Nephron progenitor cell (in vitro differentiated cells): ENCODE results near the gene CC2D1B.

Experiments used
- DNase-seq: peaks from one replicate; pipeline ENCODE4 v3.0.0; 2021
- H3K27ac Mint-ChIP-seq: 2 replicates; pipeline ENCODE4 v1.8.0; 2021; ENCODE audit warnings: mild to moderate bottlenecking, moderate library complexity, mixed read lengths
- H3K27me3 Mint-ChIP-seq: 2 replicates; pipeline ENCODE4 v1.8.0; 2021; ENCODE audit warnings: mild to moderate bottlenecking, low read depth, mixed read lengths; ENCODE audit not compliant: poor library complexity
- H3K36me3 Mint-ChIP-seq: 2 replicates; pipeline ENCODE4 v1.8.0; 2021; ENCODE audit warnings: low read depth, mixed read lengths
- H3K4me1 Mint-ChIP-seq: 2 replicates; pipeline ENCODE4 v1.8.0; 2021; ENCODE audit warnings: mixed read lengths
- H3K4me3 Mint-ChIP-seq: 2 replicates; pipeline ENCODE4 v1.8.0; 2021; ENCODE audit warnings: mild to moderate bottlenecking, moderate library complexity, mixed read lengths
- H3K9me3 Mint-ChIP-seq: 2 replicates; pipeline ENCODE4 v1.8.0; 2021; ENCODE audit warnings: mild to moderate bottlenecking, moderate library complexity, mixed read lengths
- CTCF ChIP-seq: fragments of 200-600 bp; sonication (generic); IDR thresholded peaks from 2 replicates; pipeline ENCODE4 v1.5.0; 2021; ENCODE audit warnings: antibody characterized with exemption

CC2D1B gene

GRCh38 chr1:52356818-52357355 is 9.1 kb downstream of the CC2D1B start:
- H3K27me3 Mint-ChIP-seq = no peaks in the 10 kb centered on the region
- H3K4me3 Mint-ChIP-seq = no peak overlapping the region
- H3K9me3 Mint-ChIP-seq = no peaks in the 10 kb centered on the region
- no peak for DNase-seq
- H3K36me3 Mint-ChIP-seq = peaks cover 68% of the 10 kb centered on the region
- H3K4me1 Mint-ChIP-seq = peaks cover 5% of the 10 kb centered on the region
- TF ChIP-seq CTCF = no peak
- peak overlapping the region; percentile 90 for H3K27ac Mint-ChIP-seq

GRCh38 chr1:52355847-52356505 is 10.0 kb downstream of the CC2D1B start:
- no peak overlapping the region for H3K4me3 Mint-ChIP-seq
- H3K27me3 Mint-ChIP-seq = no peaks in the 10 kb centered on the region
- TF ChIP-seq CTCF = no peak
- no peaks in the 10 kb centered on the region for H3K4me1 Mint-ChIP-seq
- DNase-seq = no peak
- H3K27ac Mint-ChIP-seq = peak overlapping the region; percentile 90
- H3K36me3 Mint-ChIP-seq = peaks cover 59% of the 10 kb centered on the region
- no peaks in the 10 kb centered on the region for H3K9me3 Mint-ChIP-seq

- Mint-ChIP-seq H3K27me3 (no peaks in the 10 kb centered on the region), H3K27ac (peak overlapping the region; percentile 90), H3K4me3 (no peak overlapping the region), H3K36me3 (peaks cover 57% of the 10 kb centered on the region), H3K9me3 (no peaks in the 10 kb centered on the region), H3K4me1 (peaks cover under 1% of the 10 kb centered on the region)
- TF ChIP-seq CTCF = no peak
- DNase-seq = no peak
Measured at GRCh38 chr1:52355436-52355835, 10.6 kb downstream of the CC2D1B start.

GRCh38 chr1:52352690-52353089 is 13.3 kb downstream of the CC2D1B start:
- H3K4me1 Mint-ChIP-seq = peaks cover 3% of the 10 kb centered on the region
- DNase-seq = no peak
- TF ChIP-seq CTCF = no peak
- H3K4me3 Mint-ChIP-seq = no peak overlapping the region
- H3K36me3 Mint-ChIP-seq = peaks cover 55% of the 10 kb centered on the region
- H3K27ac Mint-ChIP-seq = peak overlapping the region; percentile 43
- H3K27me3 Mint-ChIP-seq = no peaks in the 10 kb centered on the region
- H3K9me3 Mint-ChIP-seq = no peaks in the 10 kb centered on the region

DNA sequence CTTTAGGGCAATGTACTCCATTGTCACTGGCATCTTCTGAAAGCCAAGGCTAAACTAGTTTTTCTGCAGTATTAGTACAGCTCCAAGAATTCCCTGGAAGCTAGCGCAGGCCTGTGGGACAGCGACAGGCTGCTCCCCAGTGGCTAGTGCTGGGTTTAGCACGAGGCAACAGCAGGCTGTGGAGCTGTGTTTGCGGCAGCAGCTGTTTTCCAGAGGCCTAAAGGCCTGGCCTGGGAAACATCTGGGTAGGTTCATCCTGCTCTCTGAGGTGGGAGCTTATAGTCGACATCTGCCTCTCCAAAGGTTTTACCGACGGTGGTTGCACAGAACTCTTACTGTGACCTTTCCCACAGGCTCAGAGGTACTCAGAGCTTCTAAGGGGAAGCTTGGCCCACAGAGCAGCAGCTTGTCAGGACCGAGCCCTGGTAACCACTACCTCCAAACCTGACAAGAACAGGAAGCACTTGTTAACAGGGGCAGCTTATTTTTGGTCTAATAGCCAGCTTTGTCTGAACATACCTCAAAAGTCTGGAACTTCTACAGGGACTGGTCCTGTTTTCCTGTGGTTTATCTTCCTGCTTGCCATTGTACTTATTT is 17.2 kb downstream of the CC2D1B start:
- no peaks in the 10 kb centered on the region for H3K27me3 Mint-ChIP-seq
- TF ChIP-seq CTCF = peak; percentile 19
- peaks cover 3% of the 10 kb centered on the region for H3K4me1 Mint-ChIP-seq
- peak overlapping the region; percentile 94 for H3K27ac Mint-ChIP-seq
- no peaks in the 10 kb centered on the region for H3K9me3 Mint-ChIP-seq
- peaks cover 52% of the 10 kb centered on the region for H3K36me3 Mint-ChIP-seq
- no peak overlapping the region for H3K4me3 Mint-ChIP-seq
- DNase-seq = peak; percentile 28
